GM21619 (cell line): ENCODE results near the gene TTC28.

Experiments
- ATAC-seq: cut with Tn5 transposase; IDR thresholded peaks from one replicate; pipeline ENCODE4 v1.9.1; 2021; ENCODE audit not compliant: unreplicated experiment

TTC28 gene

DNA sequence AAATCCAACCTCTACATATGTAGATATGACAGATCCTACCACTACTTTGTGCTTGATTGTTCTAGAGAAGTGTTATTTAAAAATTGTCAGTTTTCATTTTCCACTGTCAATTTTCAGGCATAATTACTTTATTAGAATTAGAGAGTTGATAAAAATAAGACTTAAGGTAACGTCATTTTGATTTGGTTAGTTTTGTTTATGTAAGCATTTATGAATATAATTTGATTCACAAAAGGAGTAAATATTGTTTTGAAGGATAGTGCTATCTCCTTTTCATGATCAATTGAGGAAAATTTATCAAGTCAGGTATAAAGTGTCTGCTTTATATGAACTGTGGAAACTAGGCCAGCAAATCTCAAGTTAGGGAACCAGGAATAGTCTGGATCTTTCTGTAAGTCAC, 718.0 kb downstream of the TTC28 start:
- no peak for ATAC-seq

DNA sequence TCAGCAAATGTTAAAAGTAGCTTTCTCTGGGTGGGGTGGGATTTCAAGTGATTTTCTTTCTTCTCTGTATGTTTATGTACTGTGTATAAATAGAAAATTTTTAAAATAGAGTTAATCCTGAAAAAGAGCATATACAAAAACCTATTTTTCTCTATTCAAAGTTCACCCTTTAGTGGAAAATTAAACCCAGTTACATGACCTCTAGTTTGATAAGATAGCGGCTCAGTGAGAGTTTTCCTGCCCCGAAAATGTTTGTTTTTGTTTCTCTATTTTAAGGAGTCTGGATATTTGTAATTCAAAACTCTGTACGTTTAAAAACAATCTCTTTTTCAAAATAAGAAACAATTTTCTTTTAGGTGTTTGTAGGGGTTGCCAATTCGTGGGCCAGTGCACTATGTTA, 718.5 kb downstream of the TTC28 start:
- ATAC-seq, result no peak

DNA sequence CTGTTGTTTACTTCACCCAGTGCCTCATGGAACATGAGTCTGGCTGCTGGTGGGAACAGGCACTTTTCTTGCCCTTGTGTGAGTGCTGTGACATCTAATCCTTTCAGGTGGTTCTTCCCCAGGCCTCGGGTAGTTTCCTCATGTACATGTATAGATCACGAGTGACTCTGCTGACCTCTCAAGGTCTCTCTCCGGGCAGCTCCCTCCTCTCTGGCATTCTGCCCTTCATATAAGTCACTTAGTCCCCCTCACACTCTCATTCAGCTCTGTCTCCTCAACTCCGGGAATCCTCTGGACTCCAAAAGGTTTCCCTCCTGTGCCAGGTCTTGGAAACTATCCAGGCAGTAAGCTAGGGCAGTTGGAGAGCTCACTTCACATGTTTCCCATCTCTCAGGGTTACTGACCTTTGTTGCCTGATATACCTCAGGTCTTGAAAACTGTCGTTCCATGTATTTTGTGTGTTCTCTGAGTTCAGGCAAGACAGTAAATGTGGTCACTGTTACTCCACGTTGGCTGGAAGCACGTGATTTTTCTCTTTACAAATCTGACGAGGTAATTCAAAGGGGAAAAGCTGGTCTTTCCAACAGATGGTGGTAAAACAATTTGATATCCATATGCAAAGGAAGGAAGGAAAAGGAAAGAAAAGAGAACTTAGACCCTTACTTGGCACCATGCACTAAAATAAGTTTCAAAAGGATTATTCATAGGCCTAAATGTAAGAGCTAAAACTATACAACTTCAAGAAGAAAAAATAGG, 720.1 kb downstream of the TTC28 start:
- no peak for ATAC-seq

DNA sequence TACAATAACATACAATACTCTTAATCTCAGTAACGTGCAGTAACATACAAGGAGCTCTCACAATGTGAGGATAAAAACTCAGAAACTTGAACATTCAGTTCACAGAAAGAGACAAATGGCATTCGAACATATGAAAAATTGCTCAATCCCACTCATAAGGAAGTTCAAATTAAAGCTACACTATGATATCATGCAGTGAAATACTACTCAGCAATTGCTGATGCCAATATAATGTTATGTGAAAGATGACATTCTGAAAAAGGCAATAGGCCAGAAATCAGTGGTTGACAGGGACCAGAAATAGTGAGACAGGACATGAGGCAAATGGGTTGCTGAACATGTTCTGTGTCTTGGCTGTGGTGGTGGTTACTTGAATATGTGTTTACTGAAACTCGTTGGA, 726.9 kb downstream of the TTC28 start:
- no peak for ATAC-seq

DNA sequence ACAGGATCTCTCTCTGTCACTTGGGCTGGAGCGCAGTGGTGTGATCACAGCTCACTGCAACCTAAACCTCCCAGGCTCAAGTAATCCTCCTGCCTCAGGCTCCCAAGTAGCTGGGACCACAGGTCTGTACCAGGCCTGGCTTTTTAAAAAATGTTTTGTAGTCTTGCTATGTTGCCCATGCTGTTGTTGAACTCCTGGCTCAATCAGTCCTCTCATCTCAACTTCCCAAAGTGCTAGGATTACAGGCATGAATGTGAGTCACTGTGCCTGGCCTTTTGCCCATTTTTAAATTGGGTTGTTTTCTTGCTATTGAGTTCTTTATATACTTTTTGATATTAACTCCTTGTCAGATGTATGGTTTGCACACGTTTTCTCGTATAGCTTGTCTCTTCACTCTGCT, 727.5 kb downstream of the TTC28 start:
- no peak for ATAC-seq

DNA sequence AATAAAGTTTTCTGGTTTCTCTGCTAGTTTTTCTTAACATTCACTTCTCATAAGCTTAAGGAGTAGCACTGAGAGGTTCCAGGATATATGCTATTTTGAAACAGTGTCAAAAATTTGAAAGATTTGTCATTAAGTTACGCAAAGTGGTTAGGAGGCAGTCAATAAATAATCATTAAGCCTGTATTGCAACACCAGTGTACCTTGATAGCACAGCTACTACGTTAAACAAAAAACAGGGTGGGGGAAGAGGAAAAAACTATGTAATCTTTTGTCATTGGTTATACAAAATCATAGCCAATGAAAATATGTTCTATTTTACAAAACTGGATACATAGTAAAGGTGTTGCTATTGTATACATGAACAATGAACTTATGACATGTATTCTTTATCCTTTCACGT, 730.2 kb downstream of the TTC28 start:
- ATAC-seq, result no peak

DNA sequence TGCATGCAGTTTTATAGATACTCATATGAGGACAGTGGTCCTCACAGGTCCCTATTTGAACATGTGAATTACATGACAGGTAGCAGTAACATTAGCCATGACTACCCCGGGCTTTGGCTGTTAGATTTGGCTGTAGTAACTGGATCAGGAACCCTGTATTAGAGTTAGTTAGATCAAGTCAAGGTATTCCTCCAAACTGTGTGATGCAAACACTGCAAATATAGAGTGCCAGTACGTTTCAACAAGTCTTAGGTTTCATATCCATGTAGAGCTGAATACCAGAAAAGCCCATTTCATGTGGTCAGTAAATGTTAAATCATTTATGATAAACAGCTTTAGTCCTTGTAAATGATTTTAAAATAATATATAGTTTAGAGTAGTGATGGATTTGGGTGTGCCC, 731.1 kb downstream of the TTC28 start:
- no peak for ATAC-seq

DNA sequence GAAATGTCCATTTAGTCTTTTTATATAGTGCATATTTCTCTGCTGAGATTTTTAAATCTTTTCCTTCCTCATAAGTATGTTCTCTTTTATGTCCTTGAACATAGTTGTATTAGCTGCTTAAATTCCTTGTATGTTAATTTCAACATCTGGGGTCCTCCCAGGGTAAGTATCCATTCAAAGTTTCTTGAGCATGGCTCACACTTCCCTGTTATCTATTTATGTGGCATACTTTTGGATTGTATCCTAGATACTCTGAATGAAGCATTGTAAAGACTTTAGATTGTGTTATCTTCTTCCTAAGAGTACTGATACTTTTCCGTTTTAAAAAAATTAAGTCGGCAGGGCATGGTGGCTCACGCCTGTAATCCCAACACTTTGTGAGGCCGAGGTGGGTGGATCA, 732.2 kb downstream of the TTC28 start:
- no peak for ATAC-seq

DNA sequence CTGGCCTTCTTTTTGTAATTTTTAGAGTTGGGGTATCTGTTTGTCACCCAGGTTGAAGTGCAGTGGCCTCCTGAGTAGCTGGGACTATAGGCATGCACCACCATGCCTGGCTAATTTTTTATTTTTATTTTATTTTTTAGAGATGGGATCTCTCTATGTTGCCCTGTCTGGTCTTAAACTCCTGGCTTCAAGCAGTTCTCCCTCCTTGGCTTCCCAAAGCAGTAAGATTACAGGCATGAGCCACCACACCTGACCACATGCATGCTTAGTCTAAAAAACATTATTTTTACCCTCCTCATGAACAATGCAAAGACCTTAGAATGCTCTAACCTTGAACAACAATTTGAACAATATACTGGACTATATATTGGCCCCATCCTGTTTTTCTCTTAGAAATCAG, 738.5 kb downstream of the TTC28 start:
- ATAC-seq, result no peak

DNA sequence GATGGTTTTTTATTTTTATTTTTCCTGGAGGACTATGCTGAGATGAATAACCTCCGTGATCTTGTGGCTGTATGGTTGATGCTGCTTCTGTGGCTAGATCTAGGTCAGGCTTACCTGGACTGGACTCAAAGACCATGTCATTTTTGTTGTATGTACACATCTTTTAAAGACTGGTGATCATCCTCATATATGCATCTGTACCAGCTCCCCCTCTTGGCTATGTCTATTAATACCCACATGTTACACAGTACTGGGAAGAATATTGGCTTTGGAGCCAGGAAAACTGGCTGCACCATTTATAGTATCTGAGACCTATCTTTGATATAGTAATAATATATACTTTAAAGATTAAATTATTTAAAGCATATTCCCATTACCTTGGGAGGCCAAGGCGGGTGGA, 742.2 kb downstream of the TTC28 start:
- ATAC-seq, result no peak

DNA sequence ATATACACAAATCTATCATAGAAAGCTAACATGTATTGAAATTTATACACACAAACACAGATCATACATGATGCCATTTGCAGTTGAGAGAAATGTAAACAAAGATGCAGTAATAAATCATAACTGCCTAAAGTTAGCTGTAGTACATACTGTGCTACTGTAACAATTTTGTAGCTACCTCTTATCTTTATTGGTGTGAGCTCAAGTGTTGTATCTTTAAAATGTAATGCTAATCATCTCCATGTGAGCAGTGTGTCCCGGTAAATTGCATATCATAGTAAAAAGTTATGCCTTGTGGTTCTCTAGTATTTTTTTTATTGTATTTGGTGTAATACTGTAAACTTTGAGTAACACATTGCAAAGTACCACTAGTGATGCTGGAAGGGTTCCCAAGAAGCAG, 743.7 kb downstream of the TTC28 start:
- ATAC-seq, result no peak

DNA sequence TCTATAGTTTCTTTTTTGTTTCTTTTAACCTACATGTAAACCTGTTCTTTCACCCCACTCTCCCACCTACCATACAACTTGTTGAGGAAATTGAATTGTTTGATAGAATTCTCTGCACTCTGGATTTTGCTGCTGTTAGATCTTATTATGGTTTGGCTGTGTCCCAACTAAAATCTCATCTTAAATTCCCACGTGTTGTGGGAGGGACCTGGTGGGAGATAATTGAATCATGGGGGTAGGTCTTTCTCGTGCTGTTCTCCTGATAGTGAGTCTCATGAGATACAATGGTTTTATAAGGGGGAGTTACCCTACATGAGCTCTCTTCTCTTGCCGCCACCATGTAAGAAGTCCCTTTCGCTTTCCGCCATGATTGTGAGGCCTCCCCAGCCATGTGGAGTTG, 745.6 kb downstream of the TTC28 start:
- ATAC-seq, result no peak

DNA sequence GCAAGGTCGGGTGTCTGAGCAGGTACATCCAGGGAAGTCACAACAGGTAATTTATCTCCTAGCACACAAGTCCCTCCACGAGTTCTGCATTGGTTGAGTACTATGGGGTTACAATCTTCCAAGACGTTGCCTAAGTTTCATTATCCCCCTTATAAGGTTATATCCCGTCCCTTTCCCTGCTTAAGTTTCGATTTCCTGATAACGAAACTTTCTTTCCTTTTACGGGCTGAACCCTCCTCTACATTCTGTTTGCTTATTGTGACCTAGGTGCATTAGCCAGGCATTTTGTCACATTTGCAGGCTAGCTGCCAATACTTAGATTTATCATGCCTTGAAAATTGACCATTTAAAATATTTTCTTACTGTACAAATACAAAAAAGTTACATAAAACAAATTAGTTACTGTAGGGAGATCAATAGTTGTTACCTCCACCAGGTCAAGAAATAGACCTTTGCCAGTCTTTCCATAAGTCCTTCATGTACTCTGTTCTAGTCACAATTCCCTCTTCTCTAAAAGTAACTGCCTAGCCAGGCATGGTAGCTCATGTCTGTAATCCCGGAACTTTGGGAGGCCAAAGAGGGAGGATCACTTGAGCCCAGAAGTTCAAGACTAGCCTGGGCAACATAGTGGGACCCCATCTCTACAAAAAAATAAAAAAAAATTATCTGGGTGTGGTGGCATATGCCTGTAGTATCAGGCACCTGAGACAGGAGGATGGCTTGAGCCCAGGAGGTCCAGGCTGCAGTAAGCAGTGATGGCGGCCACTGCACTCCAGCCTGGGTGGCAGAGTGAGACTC, 746.3 kb downstream of the TTC28 start:
- ATAC-seq, result no peak

DNA sequence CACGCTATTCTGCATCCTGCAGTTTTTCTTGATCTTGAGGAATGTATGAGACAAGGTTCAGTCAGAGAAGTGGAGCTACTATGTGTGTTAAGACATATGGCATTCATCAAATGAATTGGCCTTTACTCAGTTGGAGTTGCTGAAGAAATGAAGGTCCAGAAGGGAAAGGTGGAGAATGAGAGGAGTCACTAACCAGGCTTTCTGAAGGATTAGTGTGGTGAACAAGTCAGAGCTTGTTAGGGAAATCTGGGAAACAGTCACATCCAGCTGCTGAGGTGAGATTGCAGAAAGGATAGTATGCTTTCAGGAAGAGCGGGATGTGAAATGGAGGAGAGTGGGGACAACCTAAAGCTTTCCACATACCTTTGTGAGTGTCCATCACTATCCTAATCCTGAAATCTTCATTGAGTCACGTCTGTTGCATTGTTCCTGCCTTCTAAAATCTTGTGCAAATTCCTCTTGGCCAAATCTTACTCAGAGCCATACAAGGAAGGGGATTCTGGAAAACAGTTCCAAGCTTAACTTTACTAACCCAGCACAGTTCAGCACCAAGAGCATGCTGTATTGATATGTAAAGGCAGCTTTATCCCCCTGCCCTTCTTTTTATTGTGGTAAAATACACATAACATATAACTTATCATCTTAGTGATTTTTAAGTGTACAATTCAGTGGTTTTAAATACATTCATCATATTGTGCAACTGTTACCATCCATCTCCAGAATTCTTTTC, 749.1 kb downstream of the TTC28 start:
- no peak for ATAC-seq
